Effector memory CD8-positive, alpha-beta T cell (primary cell): ENCODE results near the gene OR13J1.
"Not testable (repeated sequence)": the region's sequence is repeated elsewhere in the genome, so short reads cannot be mapped to it uniquely, and the experiment has no call there.

ENCODE experiments used
- ATAC-seq: fragments of 150-1000 bp; cut with Tn5 transposase; replicated peaks from 2 replicates; pipeline ENCODE4 v1.10.0; 2021; ENCODE audit warnings: mild to moderate bottlenecking, moderate library complexity
- DNase-seq, 3 experiments: peaks; one replicate each; pipeline ENCODE4 v3.0.0; 2021
- H3K27ac Mint-ChIP-seq, 2 donors: one replicate each; pipeline ENCODE4 v1.8.0; 2022; ENCODE audit warnings: mild to moderate bottlenecking in 2 of 2, mixed read lengths in 2 of 2, moderate library complexity in 2 of 2
- H3K27me3 Mint-ChIP-seq, 2 donors: one replicate each; pipeline ENCODE4 v1.8.0; 2022; ENCODE audit warnings: mixed read lengths in 2 of 2
- H3K36me3 Mint-ChIP-seq: one replicate; pipeline ENCODE4 v1.8.0; 2022; ENCODE audit warnings: mild to moderate bottlenecking, moderate library complexity, mixed read lengths; ENCODE audit not compliant: insufficient read depth
- H3K4me1 Mint-ChIP-seq, 2 donors: one replicate each; pipeline ENCODE4 v1.8.0; 2022; ENCODE audit warnings: low read depth in 2 of 2, mixed read lengths in 2 of 2
- H3K4me3 Mint-ChIP-seq, 2 donors: one replicate each; pipeline ENCODE4 v1.8.0; 2022; ENCODE audit warnings: mild to moderate bottlenecking in 2 of 2, mixed read lengths in 2 of 2, moderate library complexity in 2 of 2
- H3K9me3 Mint-ChIP-seq, 2 donors: one replicate each; pipeline ENCODE4 v1.8.0; 2022; ENCODE audit warnings: mixed read lengths in 2 of 2

The OR13J1 gene

DNA sequence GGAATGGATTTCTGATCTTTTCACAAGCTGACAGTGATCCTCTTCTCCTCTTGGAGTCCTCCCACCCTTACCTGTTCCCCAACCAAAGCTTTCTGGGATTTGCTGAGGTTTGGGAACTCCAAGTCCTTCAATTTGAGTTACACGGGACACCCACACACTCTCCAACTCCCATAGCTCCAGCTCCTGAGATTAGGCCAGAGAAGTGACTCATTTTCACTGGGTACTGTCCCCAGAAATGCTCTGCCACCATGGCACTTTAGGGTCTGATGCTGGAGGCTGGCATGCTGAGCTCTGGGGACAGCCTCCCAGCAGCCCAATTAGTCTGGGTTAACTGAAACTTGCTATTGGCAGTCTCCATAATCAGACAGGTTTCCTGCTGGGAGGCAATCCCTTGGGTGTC, 21.9 kb upstream of the OR13J1 start:
- no peak for DNase-seq
- H3K27ac Mint-ChIP-seq: peak overlapping the region in 1 of 2 donors; percentile 18
- H3K36me3 Mint-ChIP-seq: no peaks in the 10 kb centered on the region
- ATAC-seq: no peak
- H3K4me1 Mint-ChIP-seq: no peaks in the 10 kb centered on the region
- no peaks in the 10 kb centered on the region for H3K9me3 Mint-ChIP-seq
- H3K4me3 Mint-ChIP-seq: no peak overlapping the region
- peaks cover 45 to 47% of the 10 kb centered on the region in 2 donors for H3K27me3 Mint-ChIP-seq

DNA sequence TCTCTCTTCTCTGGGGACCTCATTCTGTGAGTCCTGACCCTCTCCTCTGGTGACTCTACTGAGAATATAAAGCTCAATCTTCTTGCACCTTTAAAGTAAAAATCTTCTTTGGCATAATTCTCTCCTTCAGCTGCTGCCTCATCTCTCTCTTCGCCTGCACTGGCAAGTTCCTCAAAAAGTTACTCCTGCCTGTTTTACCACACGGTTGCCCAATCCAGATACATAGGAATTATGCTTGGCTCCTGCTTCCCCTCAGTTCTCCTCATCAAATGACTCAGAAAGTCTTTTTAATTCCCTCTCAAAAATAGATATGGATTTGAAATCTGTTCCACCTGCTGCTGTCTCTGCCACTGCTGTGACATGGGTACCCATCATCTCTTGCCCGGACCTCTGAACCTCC, 21.4 kb upstream of the OR13J1 start:
- peaks cover 45 to 46% of the 10 kb centered on the region in 2 donors for H3K27me3 Mint-ChIP-seq
- H3K27ac Mint-ChIP-seq: peak overlapping the region in 1 of 2 donors; percentile 18
- ATAC-seq (no peak), DNase-seq (no peak)
- H3K36me3 Mint-ChIP-seq: no peaks in the 10 kb centered on the region
- no peaks in the 10 kb centered on the region for H3K4me1 Mint-ChIP-seq
- H3K4me3 Mint-ChIP-seq: no peak overlapping the region
- no peaks in the 10 kb centered on the region for H3K9me3 Mint-ChIP-seq

DNA sequence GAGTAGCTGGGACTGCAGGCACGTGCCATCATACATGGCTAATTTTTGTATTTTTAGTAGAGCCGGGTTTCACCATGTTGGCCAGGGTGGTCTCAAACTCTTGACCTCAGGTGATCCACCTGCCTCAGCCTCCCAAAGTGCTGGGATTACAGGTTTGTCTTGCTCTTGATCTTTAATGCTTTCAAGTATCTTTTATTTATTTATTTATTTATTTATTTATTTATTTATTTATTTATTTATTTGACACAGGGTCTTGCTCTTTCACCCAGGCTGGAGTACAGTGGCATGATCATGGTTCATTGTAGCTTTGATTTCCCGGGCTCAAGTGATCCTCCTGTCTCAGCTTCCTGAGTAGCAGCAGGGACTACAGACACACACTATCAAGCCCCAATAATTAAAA, 14.7 kb upstream of the OR13J1 start:
- H3K4me3 Mint-ChIP-seq, H3K4me1 Mint-ChIP-seq, DNase-seq, H3K9me3 Mint-ChIP-seq, H3K27ac Mint-ChIP-seq, ATAC-seq, H3K36me3 Mint-ChIP-seq: not testable (repeated sequence)
- H3K27me3 Mint-ChIP-seq: peaks cover 10 to 12% of the 10 kb centered on the region in 2 donors

DNA sequence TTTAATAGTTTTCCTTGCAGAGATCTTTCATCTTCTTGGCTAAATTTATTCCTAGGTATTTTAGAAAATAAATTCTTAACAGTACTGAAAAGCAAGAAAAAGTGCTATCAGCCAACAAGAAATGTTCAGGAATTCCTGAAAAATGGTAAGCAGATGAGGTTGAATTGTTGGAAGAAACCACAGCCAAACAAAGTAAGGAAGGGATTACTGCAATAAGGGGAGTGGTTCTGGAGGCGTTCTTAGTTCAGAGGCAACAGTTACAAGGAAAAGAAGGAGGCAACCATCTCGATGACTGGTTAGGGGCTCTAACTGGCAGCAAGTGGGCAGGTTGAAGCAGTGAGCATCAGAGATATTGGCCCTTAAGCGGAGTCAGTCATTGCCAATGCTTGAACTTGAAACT, 12.8 kb upstream of the OR13J1 start:
- Mint-ChIP-seq H3K27me3 (peaks cover 10 to 12% of the 10 kb centered on the region in 2 donors), H3K36me3 (peaks cover 3% of the 10 kb centered on the region), H3K4me1 (no peaks in the 10 kb centered on the region), H3K4me3 (no peak overlapping the region), H3K27ac (no peak overlapping the region), H3K9me3 (no peaks in the 10 kb centered on the region)
- DNase-seq: no peak
- no peak for ATAC-seq

DNA sequence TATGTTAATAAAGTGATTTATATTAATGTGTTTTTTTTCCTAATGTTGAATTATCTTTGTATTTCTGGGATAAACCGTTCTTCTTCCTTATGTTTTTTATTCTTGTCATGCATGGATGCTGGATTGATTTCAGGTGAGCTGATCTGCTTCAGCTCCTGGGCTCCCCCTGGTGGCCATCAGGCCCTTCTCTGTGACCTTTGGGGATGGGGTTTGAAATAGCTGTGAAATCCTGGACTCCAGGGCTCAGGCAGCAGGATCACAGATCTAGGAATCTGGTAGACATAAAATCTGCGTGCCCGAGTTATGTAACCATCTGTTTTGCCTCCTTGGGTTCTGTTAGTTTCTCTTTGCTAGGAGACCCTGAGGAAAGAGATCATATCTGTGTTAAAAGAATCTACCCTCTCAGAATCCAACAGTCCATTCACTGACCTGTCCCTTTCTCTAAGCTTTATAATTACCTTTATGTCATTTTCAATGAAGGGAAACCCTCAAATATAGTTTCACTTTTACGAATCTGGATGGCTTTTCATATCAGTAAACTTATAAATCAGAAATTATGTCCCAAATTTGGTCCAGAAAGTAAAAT, 12.2 kb upstream of the OR13J1 start:
- Mint-ChIP-seq H3K4me3 (no peak overlapping the region), H3K27me3 (peaks cover 16 to 17% of the 10 kb centered on the region in 2 donors), H3K4me1 (no peaks in the 10 kb centered on the region), H3K36me3 (peaks cover 3% of the 10 kb centered on the region), H3K27ac (no peak overlapping the region), H3K9me3 (peaks cover 0 to 6% of the 10 kb centered on the region in 2 donors)
- DNase-seq (peak; percentile 75 to 81 (median 76)), ATAC-seq (peak; percentile 62)

DNA sequence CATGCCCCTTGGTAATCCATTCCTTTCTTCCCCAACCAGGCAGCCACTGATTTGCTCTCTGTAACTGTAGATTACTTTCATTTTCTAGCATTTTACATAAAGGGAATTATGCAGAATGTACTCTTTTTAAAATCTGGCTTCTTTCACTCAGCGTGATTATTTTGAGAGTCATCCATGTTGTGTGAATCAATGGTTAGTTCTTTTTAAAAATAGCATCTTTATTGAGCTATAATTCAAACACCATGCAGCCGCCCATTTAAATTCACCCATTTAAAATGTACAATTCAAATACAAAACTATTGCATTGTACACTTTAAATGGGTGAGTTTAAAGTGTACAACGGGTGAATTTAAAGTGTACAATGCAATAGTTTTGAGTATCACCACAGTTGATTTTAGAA, 2.3 kb upstream of the OR13J1 start:
- peaks cover 23 to 29% of the 10 kb centered on the region in 2 donors for H3K27me3 Mint-ChIP-seq
- DNase-seq: no peak
- H3K36me3 Mint-ChIP-seq: no peaks in the 10 kb centered on the region
- no peaks in the 10 kb centered on the region for H3K4me1 Mint-ChIP-seq
- no peak for ATAC-seq
- peaks cover 0 to 5% of the 10 kb centered on the region in 2 donors for H3K9me3 Mint-ChIP-seq
- H3K4me3 Mint-ChIP-seq: no peak overlapping the region
- H3K27ac Mint-ChIP-seq: no peak overlapping the region

DNA sequence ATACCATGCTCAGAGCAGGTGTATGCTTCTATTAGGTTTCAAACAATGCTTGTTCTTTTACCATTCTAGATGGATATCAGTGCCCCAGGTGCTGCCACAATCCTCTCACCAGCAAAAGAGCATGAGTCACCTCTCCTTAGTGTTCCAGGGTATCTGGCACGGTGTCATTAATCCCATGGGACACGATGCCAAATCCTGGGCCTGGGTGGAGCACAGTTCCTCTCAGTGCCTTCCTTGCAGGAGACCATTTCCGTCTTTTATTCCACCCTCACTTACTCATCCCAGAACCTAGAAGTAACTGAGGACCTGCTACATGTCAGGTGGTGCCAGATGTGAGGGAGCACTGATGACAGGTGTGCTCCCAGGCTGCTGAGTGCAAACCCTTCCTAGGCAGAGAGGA, 1.3 kb upstream of the OR13J1 start:
- Mint-ChIP-seq H3K36me3 (no peaks in the 10 kb centered on the region), H3K9me3 (no peaks in the 10 kb centered on the region), H3K4me1 (no peaks in the 10 kb centered on the region), H3K27me3 (peaks cover 17 to 26% of the 10 kb centered on the region in 2 donors), H3K27ac (no peak overlapping the region), H3K4me3 (no peak overlapping the region)
- DNase-seq (no peak), ATAC-seq (no peak)

DNA sequence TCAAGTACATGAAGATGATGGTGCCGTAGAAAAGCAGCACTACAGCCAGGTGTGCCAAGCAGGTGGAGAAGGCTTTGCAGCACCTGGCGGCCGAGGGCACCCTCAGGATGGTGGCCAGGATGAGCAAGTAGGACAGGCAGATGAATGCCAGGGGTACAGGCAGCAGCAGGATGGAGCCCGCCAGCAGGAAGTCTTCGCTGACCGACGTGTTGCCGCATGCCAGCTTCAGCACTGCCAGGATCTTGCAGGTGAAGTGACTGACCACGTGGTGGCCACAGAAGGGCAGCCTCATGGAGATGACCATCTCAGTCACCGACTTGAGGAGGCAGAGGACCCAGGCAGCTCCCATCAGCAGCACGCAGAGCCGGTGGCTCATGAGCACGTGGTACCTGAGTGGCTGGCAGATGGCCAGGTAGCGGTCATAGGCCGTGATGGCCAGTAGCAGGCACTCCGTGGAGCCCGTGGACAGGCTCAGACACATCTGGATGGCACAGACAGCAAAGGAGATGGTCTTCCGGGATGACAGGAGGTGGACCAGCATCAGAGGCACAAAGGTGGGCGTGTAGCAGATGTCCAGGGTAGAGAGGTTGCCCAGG, 482 bp downstream of the OR13J1 start:
- Mint-ChIP-seq H3K27ac (no peak overlapping the region), H3K4me3 (no peak overlapping the region), H3K4me1 (no peaks in the 10 kb centered on the region), H3K9me3 (no peaks in the 10 kb centered on the region), H3K27me3 (peaks cover 26 to 28% of the 10 kb centered on the region in 2 donors), H3K36me3 (peaks cover 2% of the 10 kb centered on the region)
- no peak for ATAC-seq
- DNase-seq: no peak

DNA sequence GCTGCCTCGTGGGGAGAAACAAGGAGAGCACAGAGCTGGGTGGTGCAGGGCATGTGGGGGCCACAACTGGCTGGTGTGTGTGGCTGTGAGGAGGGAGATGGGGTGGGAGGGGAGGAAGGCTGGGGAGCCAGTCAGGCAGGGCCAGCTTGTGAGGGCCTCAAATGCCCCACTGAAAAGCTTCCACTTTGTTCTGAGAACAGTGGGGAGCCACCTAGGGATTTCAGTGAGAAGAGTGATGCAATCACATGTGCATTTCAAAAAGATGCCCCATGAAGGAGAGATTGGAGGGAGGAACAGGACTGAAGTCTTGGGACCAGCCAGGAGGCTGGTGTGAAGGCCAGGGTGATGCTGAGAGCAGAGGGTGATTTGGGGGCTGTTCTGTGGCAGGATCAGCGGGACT, 1.3 kb downstream of the OR13J1 start:
- H3K27me3 Mint-ChIP-seq: peaks cover 31 to 36% of the 10 kb centered on the region in 2 donors
- ATAC-seq: no peak
- H3K36me3 Mint-ChIP-seq: peaks cover 2% of the 10 kb centered on the region
- no peaks in the 10 kb centered on the region for H3K4me1 Mint-ChIP-seq
- peak overlapping the region; percentile 16 to 67 for H3K27ac Mint-ChIP-seq
- no peak overlapping the region for H3K4me3 Mint-ChIP-seq
- no peaks in the 10 kb centered on the region for H3K9me3 Mint-ChIP-seq
- no peak for DNase-seq

DNA sequence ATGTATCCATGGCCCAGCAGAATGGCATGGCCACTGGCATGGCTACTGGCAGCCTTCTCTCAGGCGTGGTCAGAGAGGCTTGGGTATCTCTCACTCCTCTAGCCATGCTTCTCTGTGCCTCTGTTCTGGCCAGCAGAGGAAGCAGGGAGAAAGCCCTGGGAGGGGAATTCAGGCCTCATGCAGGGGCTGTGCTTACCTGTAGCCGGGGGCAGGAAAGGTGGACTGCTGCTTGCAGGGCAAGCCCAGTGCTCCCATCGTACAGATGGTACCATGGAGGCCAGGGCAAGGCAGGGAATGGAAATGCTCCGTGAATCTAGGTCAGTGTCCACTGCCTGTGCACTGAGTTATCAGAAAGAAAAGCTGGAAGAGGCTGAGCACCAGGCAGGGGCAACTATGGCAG, 2.7 kb downstream of the OR13J1 start:
- no peak for DNase-seq
- no peak overlapping the region for H3K4me3 Mint-ChIP-seq
- H3K4me1 Mint-ChIP-seq: no peaks in the 10 kb centered on the region
- no peaks in the 10 kb centered on the region for H3K9me3 Mint-ChIP-seq
- peaks cover 38 to 46% of the 10 kb centered on the region in 2 donors for H3K27me3 Mint-ChIP-seq
- H3K36me3 Mint-ChIP-seq: peaks cover 2% of the 10 kb centered on the region
- H3K27ac Mint-ChIP-seq: peak overlapping the region in 1 of 2 donors; percentile 56
- no peak for ATAC-seq

DNA sequence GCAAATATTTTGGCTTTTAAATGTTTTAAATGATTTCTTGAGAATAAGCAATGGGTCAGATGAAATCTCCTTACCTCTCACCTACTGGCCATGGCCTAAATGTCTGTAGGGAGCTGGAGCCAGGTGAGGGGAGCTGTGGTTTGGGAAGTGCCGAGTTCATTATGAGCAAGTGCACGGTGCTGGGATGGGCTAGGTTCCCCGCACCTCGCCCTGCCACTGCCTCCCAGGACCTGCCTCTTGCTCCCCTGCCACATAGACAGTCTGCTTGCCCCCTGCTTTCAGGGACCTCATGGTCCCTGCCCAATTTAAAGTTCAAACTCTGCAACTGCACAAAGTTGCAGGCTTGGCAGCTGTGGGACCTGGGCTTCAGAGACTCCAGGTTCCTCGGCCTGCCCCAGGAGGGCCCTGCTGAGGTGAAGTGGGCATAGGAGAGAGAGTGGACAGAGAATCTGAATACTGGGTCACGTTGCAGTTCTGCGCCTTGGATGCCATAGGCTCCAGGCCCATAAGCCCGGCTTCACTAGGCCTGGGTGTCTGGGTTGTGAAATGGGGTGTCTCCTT, 5.4 kb downstream of the OR13J1 start:
- Mint-ChIP-seq H3K27ac (no peak overlapping the region), H3K36me3 (peaks cover 2% of the 10 kb centered on the region), H3K27me3 (peaks cover 53 to 65% of the 10 kb centered on the region in 2 donors), H3K4me1 (peaks cover 0 to 3% of the 10 kb centered on the region in 2 donors), H3K4me3 (no peak overlapping the region), H3K9me3 (no peaks in the 10 kb centered on the region)
- ATAC-seq (no peak), DNase-seq (no peak)

DNA sequence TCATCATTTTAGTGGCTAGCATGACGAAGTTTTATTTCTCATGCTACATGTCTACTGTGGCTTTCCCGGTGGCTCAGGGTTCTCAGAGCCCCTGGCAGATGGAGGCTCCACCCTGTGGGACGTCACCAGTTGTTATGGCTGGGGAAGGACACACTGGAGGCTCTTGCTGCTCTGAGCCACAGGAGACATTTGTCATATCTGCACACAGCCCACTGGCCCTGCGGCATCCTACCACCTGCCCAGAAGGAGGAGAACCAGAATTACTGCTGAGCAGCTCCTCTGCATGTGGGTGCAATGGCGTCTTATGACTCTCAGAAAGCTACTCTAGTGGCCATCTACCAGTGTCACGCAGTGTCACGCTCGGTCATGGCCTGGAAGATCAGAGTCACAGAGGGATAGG, 6.6 kb downstream of the OR13J1 start:
- peaks cover 50 to 55% of the 10 kb centered on the region in 2 donors for H3K27me3 Mint-ChIP-seq
- ATAC-seq: no peak
- DNase-seq: no peak
- no peaks in the 10 kb centered on the region for H3K9me3 Mint-ChIP-seq
- H3K27ac Mint-ChIP-seq: no peak overlapping the region
- H3K4me1 Mint-ChIP-seq: peaks cover 0 to 10% of the 10 kb centered on the region in 2 donors
- H3K36me3 Mint-ChIP-seq: peaks cover 2% of the 10 kb centered on the region
- no peak overlapping the region for H3K4me3 Mint-ChIP-seq

DNA sequence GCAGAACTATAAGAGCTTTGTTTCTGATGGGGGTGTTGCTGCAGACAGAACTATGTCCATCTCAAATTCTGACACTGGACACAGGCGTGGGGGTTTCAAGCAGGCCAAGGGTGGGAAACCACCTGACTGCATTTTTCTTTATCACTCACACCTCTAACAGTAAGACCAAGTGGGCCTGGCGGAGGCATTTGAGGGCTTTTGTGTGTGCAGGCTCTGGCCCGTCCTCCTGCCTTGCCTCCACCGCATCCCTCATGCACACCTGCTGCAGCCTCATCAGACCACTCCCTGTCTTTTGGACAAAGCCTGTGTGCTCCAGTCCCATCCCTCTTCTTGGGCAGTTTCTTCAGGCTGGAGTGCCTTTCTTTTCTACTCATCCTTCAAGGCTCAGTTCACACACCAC, 7.9 kb downstream of the OR13J1 start:
- Mint-ChIP-seq H3K4me1 (peaks cover 0 to 12% of the 10 kb centered on the region in 2 donors), H3K27me3 (peaks cover 38 to 42% of the 10 kb centered on the region in 2 donors), H3K4me3 (no peak overlapping the region), H3K9me3 (no peaks in the 10 kb centered on the region), H3K27ac (no peak overlapping the region), H3K36me3 (peaks cover 2% of the 10 kb centered on the region)
- DNase-seq: no peak
- ATAC-seq: no peak
